HEK293 (cell line): Measurements from ENCODE around the gene RPS24.

ENCODE experiments used
- CTCF ChIA-PET: fragments of 350-600 bp; formaldehyde crosslinking; extraction: SDS; loops from one replicate; lab custom pipeline; 2021; ENCODE audit warnings: antibody characterized with exemption; lab: Yijun Ruan, JAX
- POLR2A ChIA-PET: fragments of 300-600 bp; formaldehyde crosslinking; extraction: SDS; loops from one replicate; lab custom pipeline; 2020; ENCODE audit warnings: antibody characterized with exemption, inconsistent platforms; lab: Yijun Ruan, JAX
- H3K27ac ChIP-seq: fragments of 200-500 bp; sonication (Bioruptor generic); 2 replicates; pipeline ENCODE4 v1.5.1; 2014; ENCODE audit warnings: low read depth, low read length, control low read depth, inconsistent platforms; ENCODE audit errors: extremely low read depth
- H3K36me3 ChIP-seq, 2 experiments: fragments of 200-500 bp in 1 of 2; sonication (Bioruptor generic) in 1 of 2; 1 replicate in 1 of 2; 2 replicates in 1 of 2; pipeline ENCODE4 v1.5.1; 2014 to 2017; ENCODE audit warnings: inconsistent platforms in 2 of 2, low read length in 2 of 2; ENCODE audit not compliant: control insufficient read depth in 2 of 2, insufficient read depth in 1 of 2
- H3K4me1 ChIP-seq: fragments of 200-500 bp; sonication (Bioruptor generic); 2 replicates; pipeline ENCODE4 v1.5.1; 2014; ENCODE audit warnings: mild to moderate bottlenecking, low read length, inconsistent platforms; ENCODE audit not compliant: control insufficient read depth, insufficient read depth
- H3K4me3 ChIP-seq: 2 replicates; pipeline ENCODE4 v1.5.1; 2011; ENCODE audit warnings: low read depth, mild to moderate bottlenecking, control low read depth, low read length, moderate library complexity
- H3K9me3 ChIP-seq: fragments of 200-500 bp; sonication (Bioruptor generic); 2 replicates; pipeline ENCODE4 v1.5.1; 2014; ENCODE audit warnings: low read depth, low read length, inconsistent platforms; ENCODE audit not compliant: control insufficient read depth, insufficient read depth
- FEZF1 ChIP-seq: fragments of 450-650 bp; formaldehyde crosslinking; IDR thresholded peaks from 2 replicates; pipeline ENCODE4 v1.5.1; 2016; ENCODE audit warnings: missing biosample characterization, missing genetic modification characterization
- GLIS1 ChIP-seq: fragments of 450-650 bp; formaldehyde crosslinking; IDR thresholded peaks from 2 replicates; pipeline ENCODE4 v1.5.1; 2016; ENCODE audit warnings: missing biosample characterization, missing genetic modification characterization
- HIC1 ChIP-seq: fragments of 450-650 bp; formaldehyde crosslinking; IDR thresholded peaks from 2 replicates; pipeline ENCODE4 v1.5.1; 2016; ENCODE audit warnings: missing biosample characterization, missing genetic modification characterization
- HOXD13 ChIP-seq: sonication (generic); formaldehyde crosslinking; IDR thresholded peaks from 2 replicates; pipeline ENCODE4 v1.8.0; 2022; ENCODE audit warnings: missing genetic modification reagents, borderline replicate concordance
- IKZF3 ChIP-seq: fragments of 450-650 bp; IDR thresholded peaks from 2 replicates; pipeline ENCODE4 v1.5.0; 2018; ENCODE audit warnings: missing biosample characterization, mild to moderate bottlenecking, missing genetic modification characterization, moderate library complexity
- KLF1 ChIP-seq: fragments of 450-650 bp; formaldehyde crosslinking; IDR thresholded peaks from 2 replicates; pipeline ENCODE4 v1.5.1; 2016; ENCODE audit warnings: missing biosample characterization, missing genetic modification characterization
- RBAK ChIP-seq: fragments of 450-650 bp; formaldehyde crosslinking; IDR thresholded peaks from 2 replicates; pipeline ENCODE4 v1.5.1; 2016; ENCODE audit warnings: missing biosample characterization, missing genetic modification characterization
- REPIN1 ChIP-seq: fragments of 450-650 bp; formaldehyde crosslinking; IDR thresholded peaks from 2 replicates; pipeline ENCODE4 v1.5.1; 2017; ENCODE audit warnings: missing biosample characterization, missing genetic modification characterization, low read depth
- TRIM28 ChIP-seq: IDR thresholded peaks from 2 replicates; pipeline ENCODE4 v1.6.1; 2011; ENCODE audit warnings: low read length, control low read depth, borderline replicate concordance
- YY1 ChIP-seq: fragments of 450-650 bp; formaldehyde crosslinking; IDR thresholded peaks from 2 replicates; pipeline ENCODE4 v1.5.1; 2018; ENCODE audit warnings: missing biosample characterization, missing genetic modification characterization
- ZBTB44 ChIP-seq: fragments of 450-650 bp; IDR thresholded peaks from 2 replicates; pipeline ENCODE4 v1.5.1; 2018; ENCODE audit warnings: missing biosample characterization, mild to moderate bottlenecking, missing genetic modification characterization
- ZFP69B ChIP-seq: fragments of 450-650 bp; formaldehyde crosslinking; IDR thresholded peaks from 2 replicates; pipeline ENCODE4 v1.5.1; 2016; ENCODE audit warnings: missing biosample characterization, missing genetic modification characterization
- ZNF23 ChIP-seq: fragments of 450-650 bp; formaldehyde crosslinking; IDR thresholded peaks from 2 replicates; pipeline ENCODE4 v1.5.1; 2016; ENCODE audit warnings: missing biosample characterization, missing genetic modification characterization, borderline replicate concordance
- ZNF362 ChIP-seq: fragments of 450-650 bp; formaldehyde crosslinking; IDR thresholded peaks from 2 replicates; pipeline ENCODE4 v1.5.1; 2016; ENCODE audit warnings: missing biosample characterization, missing genetic modification characterization
- ZNF391 ChIP-seq: fragments of 450-650 bp; formaldehyde crosslinking; IDR thresholded peaks from 2 replicates; pipeline ENCODE4 v1.5.1; 2016; ENCODE audit warnings: low read depth, missing biosample characterization, missing genetic modification characterization, borderline replicate concordance
- ZNF394 ChIP-seq: fragments of 450-650 bp; formaldehyde crosslinking; IDR thresholded peaks from 2 replicates; pipeline ENCODE4 v1.5.1; 2016; ENCODE audit warnings: missing biosample characterization, missing genetic modification characterization, mild to moderate bottlenecking, moderate library complexity, borderline replicate concordance
- ZNF398 ChIP-seq: fragments of 450-650 bp; formaldehyde crosslinking; IDR thresholded peaks from 2 replicates; pipeline ENCODE4 v1.5.1; 2017; ENCODE audit warnings: missing biosample characterization, missing genetic modification characterization
- ZNF48 ChIP-seq: fragments of 450-650 bp; formaldehyde crosslinking; IDR thresholded peaks from 2 replicates; pipeline ENCODE4 v1.5.1; 2016; ENCODE audit warnings: missing biosample characterization, missing genetic modification characterization
- ZNF513 ChIP-seq: fragments of 450-650 bp; IDR thresholded peaks from 2 replicates; pipeline ENCODE4 v1.5.1; 2018; ENCODE audit warnings: missing biosample characterization, missing genetic modification characterization
- ZNF514 ChIP-seq: fragments of 450-650 bp; formaldehyde crosslinking; IDR thresholded peaks from 2 replicates; pipeline ENCODE4 v1.5.1; 2016; ENCODE audit warnings: missing biosample characterization, missing genetic modification characterization
- ZNF610 ChIP-seq: fragments of 450-650 bp; formaldehyde crosslinking; IDR thresholded peaks from 2 replicates; pipeline ENCODE4 v1.5.1; 2016; ENCODE audit warnings: missing biosample characterization, missing genetic modification characterization, borderline replicate concordance
- ZNF624 ChIP-seq: fragments of 450-650 bp; formaldehyde crosslinking; IDR thresholded peaks from 2 replicates; pipeline ENCODE4 v1.5.1; 2017; ENCODE audit warnings: missing biosample characterization, missing genetic modification characterization
- ZNF629 ChIP-seq: fragments of 450-650 bp; formaldehyde crosslinking; IDR thresholded peaks from 2 replicates; pipeline ENCODE4 v1.5.1; 2017; ENCODE audit warnings: missing biosample characterization, missing genetic modification characterization
- ZNF639 ChIP-seq: fragments of 450-650 bp; formaldehyde crosslinking; IDR thresholded peaks from 2 replicates; pipeline ENCODE4 v1.5.1; 2016; ENCODE audit warnings: missing biosample characterization, missing genetic modification characterization
- ZNF664 ChIP-seq: fragments of 450-650 bp; formaldehyde crosslinking; IDR thresholded peaks from 2 replicates; pipeline ENCODE4 v1.5.1; 2016; ENCODE audit warnings: missing biosample characterization, missing genetic modification characterization
- ZNF670 ChIP-seq: fragments of 450-650 bp; formaldehyde crosslinking; IDR thresholded peaks from 2 replicates; pipeline ENCODE4 v1.5.1; 2016; ENCODE audit warnings: missing biosample characterization, missing genetic modification characterization, low read depth
- ZNF707 ChIP-seq: fragments of 450-650 bp; formaldehyde crosslinking; IDR thresholded peaks from 2 replicates; pipeline ENCODE4 v1.5.1; 2016; ENCODE audit warnings: missing biosample characterization, missing genetic modification characterization
- ZNF843 ChIP-seq: fragments of 450-650 bp; formaldehyde crosslinking; IDR thresholded peaks from 2 replicates; pipeline ENCODE4 v1.5.1; 2016; ENCODE audit warnings: missing biosample characterization, missing genetic modification characterization

Gene RPS24

GRCh38 chr10:78044699-78045098 lies 11.0 kb downstream of the RPS24 start:
- H3K4me1 ChIP-seq: no peaks in the 10 kb centered on the region
- H3K27ac ChIP-seq: no peak overlapping the region
- CTCF ChIA-PET: interaction anchor here (0.5 to 5.9 kb wide), 3 partner anchors 120 to 521 kb away, joined by 3 to 73 read pairs (median 3); no protein-coding TSS in a partner anchor
- H3K4me3 ChIP-seq: no peak overlapping the region
- peaks cover 17 to 47% of the 10 kb centered on the region in 2 experiments for H3K36me3 ChIP-seq
- no peaks in the 10 kb centered on the region for H3K9me3 ChIP-seq
- TF ChIP-seq ZNF48 (no peak), ZNF610 (tag by site-specific recombination) (no peak), ZNF707 (tag by site-specific recombination) (no peak), KLF1 (tag by site-specific recombination) (no peak), ZNF843 (no peak), ZNF391 (tag by site-specific recombination) (no peak), REPIN1 (no peak), FEZF1 (tag by site-specific recombination) (no peak), ZNF629 (tag by site-specific recombination) (no peak), IKZF3 (tag by site-specific recombination) (no peak), ZNF670 (tag by site-specific recombination) (no peak), ZNF362 (tag by site-specific recombination) (no peak), YY1 (tag by site-specific recombination) (no peak), ZNF514 (tag by site-specific recombination) (no peak), ZNF624 (tag by site-specific recombination) (no peak), GLIS1 (tag by site-specific recombination) (no peak)
- POLR2A ChIA-PET: no interaction called here

GRCh38 chr10:78045237-78045636 lies 11.6 kb downstream of the RPS24 start:
- H3K36me3 ChIP-seq: peaks cover 14 to 42% of the 10 kb centered on the region in 2 experiments
- no peak overlapping the region for H3K4me3 ChIP-seq
- no peaks in the 10 kb centered on the region for H3K4me1 ChIP-seq
- H3K27ac ChIP-seq: no peak overlapping the region
- POLR2A ChIA-PET: no interaction called here
- H3K9me3 ChIP-seq: no peaks in the 10 kb centered on the region
- CTCF ChIA-PET: interaction anchor here (0.5 to 5.9 kb wide), 3 partner anchors 13 to 326 kb away, joined by 3 to 73 read pairs (median 3); no protein-coding TSS in a partner anchor
- TF ChIP-seq TRIM28: no peak
- TF ChIP-seq ZFP69B (tag by site-specific recombination): no peak
- TF ChIP-seq ZNF398 (tag by site-specific recombination): no peak
- peak; percentile 13; the same call in 1 of the 2 replicates for TF ChIP-seq ZNF639 (tag by site-specific recombination)
- 0 out of 2 replicates have a peak, but pooled peaks have one; percentile 36 for TF ChIP-seq ZNF664
- no peak for TF ChIP-seq HOXD13 (CRISPR knock-in tag)
- no peak for TF ChIP-seq ZNF513 (tag by site-specific recombination)
- TF ChIP-seq ZNF394 (tag by site-specific recombination): no peak
- no peak for TF ChIP-seq RBAK (tag by site-specific recombination)
- TF ChIP-seq ZBTB44 (tag by site-specific recombination): no peak
- no peak for TF ChIP-seq ZNF23 (tag by site-specific recombination)
- TF ChIP-seq HIC1: no peak
